Adrenal gland (tissue), 19 donors: ENCODE data around the gene MS4A10. TPM values are rescaled to one million over a fixed set of nuclear protein-coding genes. Genes with fewer than 3 reads are reported as not detected.

Source experiments
- DNase-seq, 7 donors: peaks; one replicate each; pipeline ENCODE4 v3.0.0-alpha.2; 2019 to 2020
- H3K27ac ChIP-seq, 5 donors: fragments of 200-600 bp; sonication (generic) in 4 of 5; 1 replicate in 3 of 5; 2 replicates in 2 of 5; pipeline versions ENCODE4 v1.5.1 to v1.8.0; 2016 to 2020; ENCODE audit warnings: mild to moderate bottlenecking in 1 of 5
- H3K27me3 ChIP-seq: fragments of 200-600 bp; 2 replicates; pipeline ENCODE4 v1.8.0; 2021
- H3K36me3 ChIP-seq, 2 donors: fragments of 200-600 bp; replicated peaks in 1 of 2; 1 replicate in 1 of 2; 2 replicates in 1 of 2; pipeline versions ENCODE4 v1.5.1 to v1.8.0; 2018 to 2022
- H3K4me1 ChIP-seq, 2 donors: fragments of 200-600 bp; replicated peaks in 1 of 2; 1 replicate in 1 of 2; 2 replicates in 1 of 2; pipeline versions ENCODE4 v1.5.1 to v1.8.0; 2018 to 2021
- H3K4me3 ChIP-seq, 4 donors: fragments of 200-600 bp; sonication (generic) in 3 of 4; one replicate each; pipeline ENCODE4 v1.5.1; 2016 to 2018
- H3K9me3 ChIP-seq, 3 donors: fragments of 200-600 bp; sonication (generic) in 1 of 3; replicated peaks in 1 of 3; 1 replicate in 2 of 3; 2 replicates in 1 of 3; pipeline versions ENCODE4 v1.5.1 to v1.8.0; 2016 to 2021
- CTCF ChIP-seq, 6 experiments: fragments of 450-650 bp in 4 of 6; fragments of 200-600 bp in 2 of 6; sonication (generic) in 1 of 6; IDR thresholded peaks; 1 replicate in 5 of 6; 2 replicates in 1 of 6; pipeline versions ENCODE4 v1.5.1 to v1.8.0; 2016 to 2021; ENCODE audit warnings: antibody characterized with exemption in 6 of 6, mild to moderate bottlenecking in 2 of 6, moderate library complexity in 1 of 6
- POLR2A ChIP-seq, 2 donors: fragments of 450-650 bp; IDR thresholded peaks; one replicate each; pipeline ENCODE4 v1.6.1; 2017; ENCODE audit warnings: antibody characterized with exemption in 2 of 2, mild to moderate bottlenecking in 2 of 2, moderate library complexity in 1 of 2
- WGBS, 4 donors: extraction: QIAGEN DNeasy Blood & Tissue Kit in 2 of 4; methylation state at CpG; one replicate each; pipeline versions ENCODE4 v1.1.5 to v1.1.7; 2013 to 2017; 5-methylcytosine and 5-hydroxymethylcytosine counted together
- intact Hi-C, 2 donors: fragments of 100-400 bp; cut with DNase I; formaldehyde crosslinking; loops; one replicate each; pipeline versions ENCODE4 v1.14.1 to v1.15.0; 2022 to 2023
- long read RNA-seq, 10 donors: library from polyadenylated mRNA in 3 of 10; unstranded in 2 of 10; stranded (forward) in 1 of 10; transcript quantifications; one replicate each; pipeline ENCODE4 v2.0.0 and lab custom pipeline, GENCODE V29; 2021 to 2026
- polyA plus RNA-seq, 3 donors: library from polyadenylated mRNA; stranded (reverse); fragments of 200-250 nt in 2 of 3; fragments of 350-450 nt in 1 of 3; fragmentation: Illumina TruSeq in 1 of 3; extraction: RNeasy Lipid Tissue Mini Kit (QIAGEN cat#74804) in 1 of 3; gene quantifications; one replicate each; pipeline ENCODE4 v1.2.3, GENCODE V29; 2013 to 2014
- total RNA-seq, 9 donors: library from RNA; depleted of rRNA in 4 of 9; stranded (reverse); fragments of >200 nt in 4 of 9; fragments of 120-200 nt in 1 of 9; fragmentation: NEBNext Ultra II Directional in 1 of 9; extraction: Animal tissue kit (Norgen Biotek cat#: 25700) in 1 of 9; gene quantifications; one replicate each; pipeline versions ENCODE4 v1.1.0 to v1.2.4, GENCODE V29; 2013 to 2023
- donor health status: healthy with polysubstance abuse.
- donor health status: Bipolar disorder and iron deficiency.
- donor health status: DM: yes; HTN: yes; CAD: no.
- donor health status: DM: no; HTN: no; CAD: no.
- donor health status: DM: no; HTN: no; CAD: no.
- donor health status: DM: yes; HTN: yes; CAD: no.

The MS4A10 gene
- not detected for total RNA-seq
- not detected for polyA plus RNA-seq
- long read RNA-seq, donor 1, result 0 reads
- long read RNA-seq, donor 2, result 0 reads
- long read RNA-seq, donor 3, result 0 reads
- long read RNA-seq, donor 4, result 0 reads
- long read RNA-seq, donor 5, result 0 reads
- long read RNA-seq, donor 6, result 0 reads
- long read RNA-seq, donor 7, result 0 reads
- long read RNA-seq, donor 8, result 0 reads
- long read RNA-seq, donor 9, result 0 reads
- long read RNA-seq, donor 10, result 0 reads

GRCh38 chr11:60785136-60785535 is at the start of gene MS4A10:
MS4A10 (plus strand) TSS chr11:60785333; CDS start chr11:60790336, 5,003 bp downstream.
- Histone ChIP-seq H3K4me3 (no peak within 1 kb of the TSS), H3K9me3 (no peaks in the 10 kb centered on the region), H3K4me1 (no peaks in the 10 kb centered on the region), H3K27me3 (no peaks in the 10 kb centered on the region), H3K27ac (no peak within 1 kb of the TSS), H3K36me3 (no peaks in the 10 kb centered on the region)
- DNase-seq, result no peak
- intact Hi-C loops, result no loop called here
- WGBS, 4 donors, result 62 to 82% (median 77%) methylated on average over 8 to 9 of the region's 9 CpGs
- no peak for TF ChIP-seq CTCF (IDR thresholded peaks at IDR 0.05)
- TF ChIP-seq POLR2A (IDR thresholded peaks at IDR 0.05), result no peak

- H3K27ac ChIP-seq, result no peak overlapping the region
- TF ChIP-seq POLR2A (IDR thresholded peaks at IDR 0.05) (no peak), CTCF (IDR thresholded peaks at IDR 0.05) (no peak)
- WGBS, 4 donors, result 66 to 73% (median 69%) methylated on average over 7 of the region's 7 CpGs
- H3K27me3 ChIP-seq, result no peaks in the 10 kb centered on the region
- no peaks in the 10 kb centered on the region for H3K4me1 ChIP-seq
- no peaks in the 10 kb centered on the region for H3K36me3 ChIP-seq
- intact Hi-C loops, result no loop called here
- no peak overlapping the region for H3K4me3 ChIP-seq
- H3K9me3 ChIP-seq, result no peaks in the 10 kb centered on the region
- DNase-seq, result no peak
Measured at GRCh38 chr11:60739114-60739513, 46.0 kb upstream of the MS4A10 start.

GRCh38 chr11:60740573-60740972 is 44.6 kb upstream of the MS4A10 start:
- intact Hi-C loops, result no loop called here
- Histone ChIP-seq H3K27ac (no peak overlapping the region), H3K4me1 (no peaks in the 10 kb centered on the region), H3K9me3 (no peaks in the 10 kb centered on the region), H3K36me3 (no peaks in the 10 kb centered on the region), H3K27me3 (no peaks in the 10 kb centered on the region), H3K4me3 (no peak overlapping the region)
- TF ChIP-seq CTCF (IDR thresholded peaks at IDR 0.05), result no peak
- DNase-seq, result no peak

- H3K9me3 ChIP-seq, result no peaks in the 10 kb centered on the region
- H3K4me1 ChIP-seq, result no peaks in the 10 kb centered on the region
- DNase-seq, result no peak
- 64 to 83% (median 73%) methylated on average over 3 of the region's 3 CpGs for whole genome bisulfite sequencing, 4 donors
- intact Hi-C loops, result no loop called here
- H3K27ac ChIP-seq, result no peak overlapping the region
- H3K36me3 ChIP-seq, result no peaks in the 10 kb centered on the region
- H3K27me3 ChIP-seq, result no peaks in the 10 kb centered on the region
- TF ChIP-seq POLR2A (IDR thresholded peaks at IDR 0.05) (no peak), CTCF (IDR thresholded peaks at IDR 0.05) (no peak)
- H3K4me3 ChIP-seq, result no peak overlapping the region
Measured at GRCh38 chr11:60741421-60741820, 43.7 kb upstream of the MS4A10 start.
